A549 treated with AZD2906 at 1 μM for 4 hours (cell line): Measurements from ENCODE around the gene RLN2. TPM values are rescaled to one million over a fixed set of nuclear protein-coding genes. Genes with fewer than 3 reads are reported as not detected.

ENCODE experiments used
- total RNA-seq: library from RNA; stranded (reverse); fragments of 200-300 nt; extraction: Qiagen RNA extraction; gene quantifications from 5 replicates; pipeline ENCODE4 v1.2.3, GENCODE V29; 2022

Gene RLN2, protein sequence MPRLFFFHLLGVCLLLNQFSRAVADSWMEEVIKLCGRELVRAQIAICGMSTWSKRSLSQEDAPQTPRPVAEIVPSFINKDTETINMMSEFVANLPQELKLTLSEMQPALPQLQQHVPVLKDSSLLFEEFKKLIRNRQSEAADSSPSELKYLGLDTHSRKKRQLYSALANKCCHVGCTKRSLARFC
- 0.13 to 0.28 TPM (median 0.19 TPM) in 5 replicates for total RNA-seq

DNA sequence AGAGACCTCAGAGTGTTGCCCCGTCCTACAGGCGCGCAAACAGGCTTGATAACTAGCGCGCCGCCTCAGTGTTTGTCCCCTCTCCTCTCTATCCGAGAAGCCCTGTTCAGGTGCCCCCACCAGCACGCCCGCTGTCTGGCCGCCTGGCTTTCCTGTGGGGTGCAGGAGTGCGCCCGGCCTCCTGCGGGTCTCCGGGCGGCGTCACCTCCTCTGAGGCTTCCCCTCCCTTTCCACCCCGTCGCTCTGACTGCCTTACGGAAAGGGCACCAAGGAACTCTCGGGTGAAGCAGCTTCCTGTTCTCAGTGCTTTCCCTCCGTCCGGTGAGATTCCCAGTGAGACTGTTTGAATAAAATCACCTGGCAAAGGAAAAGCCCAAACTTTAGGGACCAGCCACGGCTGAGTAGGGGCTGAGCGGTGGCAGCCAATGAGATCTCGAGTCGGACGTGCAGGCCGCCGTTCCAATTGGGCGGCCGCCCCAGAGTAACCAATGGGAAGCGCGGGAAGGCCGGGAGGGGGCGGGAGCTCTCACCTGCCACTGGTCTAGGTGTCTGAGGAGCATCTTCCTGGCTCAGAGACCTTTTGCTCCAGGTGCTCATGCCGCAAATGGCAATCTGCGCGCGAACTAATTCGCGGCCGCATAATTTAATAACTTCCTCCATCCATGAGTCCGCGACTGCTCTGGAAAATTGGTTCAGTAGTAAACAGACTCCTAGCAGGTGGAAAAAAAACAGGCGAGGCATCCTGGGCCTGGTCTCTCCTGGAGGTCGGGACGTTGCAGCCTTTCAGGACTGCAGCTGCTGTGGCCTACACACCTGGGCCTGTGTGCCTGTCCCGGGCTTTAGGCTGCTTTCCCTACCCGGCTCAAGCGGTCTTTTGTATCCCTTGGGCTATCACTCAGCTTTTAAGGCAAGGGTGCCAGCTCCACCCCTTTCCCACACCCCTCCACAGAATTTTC, at the start of gene RLN2:
RLN2 (minus strand) TSS at position 877 of the 956 bp plus-strand sequence; CDS start at position 741, 136 bp downstream.

DNA sequence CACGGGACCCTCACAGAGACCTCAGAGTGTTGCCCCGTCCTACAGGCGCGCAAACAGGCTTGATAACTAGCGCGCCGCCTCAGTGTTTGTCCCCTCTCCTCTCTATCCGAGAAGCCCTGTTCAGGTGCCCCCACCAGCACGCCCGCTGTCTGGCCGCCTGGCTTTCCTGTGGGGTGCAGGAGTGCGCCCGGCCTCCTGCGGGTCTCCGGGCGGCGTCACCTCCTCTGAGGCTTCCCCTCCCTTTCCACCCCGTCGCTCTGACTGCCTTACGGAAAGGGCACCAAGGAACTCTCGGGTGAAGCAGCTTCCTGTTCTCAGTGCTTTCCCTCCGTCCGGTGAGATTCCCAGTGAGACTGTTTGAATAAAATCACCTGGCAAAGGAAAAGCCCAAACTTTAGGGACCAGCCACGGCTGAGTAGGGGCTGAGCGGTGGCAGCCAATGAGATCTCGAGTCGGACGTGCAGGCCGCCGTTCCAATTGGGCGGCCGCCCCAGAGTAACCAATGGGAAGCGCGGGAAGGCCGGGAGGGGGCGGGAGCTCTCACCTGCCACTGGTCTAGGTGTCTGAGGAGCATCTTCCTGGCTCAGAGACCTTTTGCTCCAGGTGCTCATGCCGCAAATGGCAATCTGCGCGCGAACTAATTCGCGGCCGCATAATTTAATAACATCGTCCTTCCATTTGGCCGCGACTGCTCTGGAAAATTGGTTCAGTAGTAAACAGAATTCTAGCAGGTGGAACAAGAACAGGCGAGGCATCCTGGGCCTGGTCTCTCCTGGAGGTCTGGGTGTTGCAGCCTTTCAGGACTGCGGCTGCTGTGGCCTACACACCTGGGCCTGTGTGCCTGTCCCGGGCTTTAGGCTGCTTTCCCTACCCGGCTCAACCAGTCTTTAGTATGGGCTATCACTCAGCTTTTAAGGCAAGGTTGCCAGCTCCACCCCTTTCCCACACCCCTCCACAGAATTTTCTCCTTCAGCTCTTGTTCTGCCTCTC, 34.8 kb upstream of the RLN2 start, which contains the start of gene RLN1:
RLN1 (minus strand) TSS at position 885 of the 990 bp plus-strand sequence; CDS start at position 755, 130 bp downstream.

Other genes with a start within 250 kb of the RLN2 start
- gene INSL6, start 119.1 kb downstream of the RLN2 start, total RNA-seq = not detected in 5 replicates
- 14.4 to 17.2 TPM (median 16.2 TPM) in 5 replicates for gene INSL4, start 73.3 kb downstream of the RLN2 start, total RNA-seq
- not detected in 5 replicates for gene RLN1, start 35.2 kb upstream of the RLN2 start, total RNA-seq
- gene PLGRKT, start 133.2 kb upstream of the RLN2 start, total RNA-seq = 21.0 to 26.8 TPM (median 22.1 TPM) in 5 replicates
- gene CD274, start 145.8 kb upstream of the RLN2 start, total RNA-seq = 1.3 to 2.1 TPM (median 1.7 TPM) in 5 replicates
- 0.09 to 0.18 TPM (median 0.15 TPM) in 5 replicates for gene PDCD1LG2, start 205.8 kb upstream of the RLN2 start, total RNA-seq